Hematopoietic multipotent progenitor cell treated with erythropoietin and hydrocortisone succinate and interleukin-3 and kit ligand, for 6 days (in vitro differentiated cells): ENCODE measurements around the gene SPIRE1.
A peak's percentile ranks its signal among the peaks of the same experiment; 100 is the strongest.

Source experiments
- DNase-seq: peaks from one replicate; pipeline ENCODE4 v3.0.0-alpha.2; 2015

Gene SPIRE1

DNA sequence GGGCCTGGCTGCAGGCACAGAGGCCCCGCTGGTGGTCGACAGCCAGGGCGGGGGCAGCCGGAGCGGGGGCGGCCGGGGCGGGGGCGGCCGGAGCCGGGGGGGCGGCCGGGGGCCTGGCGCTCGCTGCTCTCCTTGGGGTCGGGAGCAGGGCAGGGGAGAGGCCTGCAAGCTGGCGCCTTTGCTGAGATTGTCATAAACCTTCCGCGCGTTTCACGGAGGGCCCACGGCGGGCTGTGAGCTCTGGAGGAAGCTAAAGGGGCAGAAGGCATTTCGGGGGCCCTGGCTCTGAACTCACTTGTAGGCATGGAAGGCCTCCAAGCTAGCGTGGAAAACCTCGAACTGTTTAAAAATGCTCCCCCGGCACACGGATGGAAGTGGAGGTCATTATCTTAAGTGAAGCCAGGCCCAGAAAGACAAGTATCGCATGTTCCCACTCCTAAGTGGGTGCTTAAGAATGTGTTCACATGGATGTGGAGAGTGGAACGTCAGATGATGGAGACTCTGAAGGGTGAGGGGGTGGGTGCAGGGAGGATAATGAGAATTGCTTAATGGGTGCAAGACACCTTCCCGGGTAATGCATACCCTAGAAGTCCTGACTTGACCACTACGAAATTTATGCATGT is 249.5 kb downstream of the SPIRE1 start:
- DNase-seq, result no peak

DNA sequence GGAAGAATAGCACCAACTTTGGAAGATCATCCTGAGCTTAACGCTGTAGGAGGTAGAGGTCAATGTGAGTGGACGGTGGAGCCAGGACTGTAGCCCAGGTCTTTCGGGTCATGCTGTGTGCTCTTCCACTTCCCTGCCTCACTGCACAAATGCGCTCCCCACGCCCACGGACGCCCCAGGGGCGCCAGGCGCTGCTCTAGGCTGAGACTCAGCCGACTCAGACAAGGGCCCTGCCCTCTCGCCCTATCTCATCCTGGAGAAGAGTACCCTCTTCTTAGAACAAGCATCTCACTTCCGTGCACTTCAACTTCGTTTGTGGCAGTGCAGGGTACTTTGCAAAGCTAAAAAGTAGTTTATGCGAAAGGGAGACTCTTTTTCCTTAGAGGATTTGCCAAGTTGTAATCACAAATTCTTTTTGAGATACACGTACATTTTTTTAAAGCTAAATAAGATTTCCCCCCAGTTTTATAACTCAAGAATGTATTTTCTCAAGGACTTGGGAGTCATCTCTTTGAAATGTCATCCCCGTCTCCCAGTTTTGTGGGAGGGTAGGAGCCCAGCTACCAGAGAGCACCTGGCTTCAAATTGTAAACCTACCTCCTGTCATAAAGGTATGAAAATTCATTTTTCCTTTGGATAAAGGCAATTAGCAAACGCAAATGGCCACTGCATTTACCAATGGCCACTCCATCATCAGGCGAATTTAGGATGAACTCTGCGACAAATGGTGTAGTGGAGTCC is 251.4 kb downstream of the SPIRE1 start:
- DNase-seq, result no peak

DNA sequence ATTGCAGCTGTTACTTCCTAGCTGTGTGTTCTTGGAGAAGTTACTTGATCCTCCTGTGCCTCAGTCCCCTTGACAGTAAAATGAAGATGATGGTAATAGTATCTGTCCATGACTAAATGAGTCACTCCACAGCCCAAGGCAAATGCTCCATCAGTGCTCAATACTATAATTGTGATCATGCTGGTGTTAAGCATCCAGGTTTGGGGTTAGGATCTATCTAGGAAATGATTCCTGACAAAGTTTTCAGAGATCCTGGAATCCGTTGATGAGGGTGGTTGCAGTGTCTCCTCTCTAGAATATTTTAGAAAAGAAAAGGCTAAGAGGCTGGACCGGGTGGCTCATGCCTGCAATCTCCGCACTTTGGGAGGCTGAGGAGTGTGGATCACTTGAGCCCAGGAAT is 252.8 kb downstream of the SPIRE1 start:
- DNase-seq, result no peak

DNA sequence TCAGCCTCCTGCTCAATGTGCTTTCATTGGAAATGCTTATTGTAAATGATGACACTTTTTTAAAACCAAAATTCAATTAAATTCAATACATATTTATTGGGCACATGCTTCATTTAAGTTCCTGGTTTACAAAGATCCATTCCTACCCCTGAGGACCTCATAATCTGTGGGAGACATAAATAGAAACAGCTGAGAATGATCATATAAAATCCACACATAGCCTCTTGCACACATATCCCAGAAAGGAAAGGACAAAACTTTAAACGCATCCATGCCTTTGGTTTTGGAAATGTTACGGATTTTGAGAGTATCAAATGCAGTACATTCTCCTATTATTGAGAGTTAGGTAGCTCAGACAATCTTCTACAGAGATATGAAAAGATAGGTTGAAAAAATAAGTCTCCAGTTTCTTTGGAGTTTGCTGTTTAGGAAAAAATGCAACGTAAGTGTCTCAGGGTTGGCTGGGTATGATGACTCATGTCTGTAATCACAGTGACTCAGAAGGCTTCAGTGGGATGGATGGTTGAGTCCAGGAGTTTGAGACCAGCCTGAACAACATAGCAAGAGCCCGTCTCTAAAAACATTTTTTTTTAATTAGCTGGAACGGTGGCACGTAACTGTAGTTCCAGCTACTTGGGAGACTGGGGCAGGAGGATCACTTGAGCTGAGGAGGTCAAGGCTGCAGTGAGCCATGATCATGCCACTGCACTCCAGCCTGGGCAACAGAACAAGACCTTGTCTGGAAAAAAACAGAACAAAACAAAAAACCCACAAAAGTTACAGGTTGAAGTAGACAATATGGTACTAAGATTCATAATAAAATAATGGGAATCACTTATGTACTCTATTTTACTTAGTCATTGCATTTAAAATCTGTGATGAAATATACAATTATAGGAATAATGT is 254.1 kb downstream of the SPIRE1 start:
- peak; percentile 41 for DNase-seq

DNA sequence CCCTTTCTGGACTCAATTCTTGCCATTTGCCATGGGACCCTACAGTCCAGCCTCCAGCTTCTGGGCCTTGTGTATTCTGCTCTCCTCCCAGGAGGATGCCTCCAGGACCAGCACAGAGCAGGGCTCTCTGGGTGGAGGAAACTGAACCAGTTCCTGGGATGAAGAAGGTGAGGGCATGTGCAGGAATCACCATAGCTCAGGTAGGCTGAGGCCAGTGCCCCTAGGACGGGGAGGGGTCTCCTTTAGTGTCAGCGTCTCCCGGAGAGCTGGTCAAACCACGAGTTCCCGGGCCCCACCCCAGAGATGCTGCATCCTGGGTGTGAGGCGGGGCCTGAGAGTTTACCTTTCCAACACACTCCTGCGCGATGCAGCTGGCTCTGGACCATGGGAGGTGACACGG is 256.0 kb downstream of the SPIRE1 start:
- DNase-seq, result no peak

DNA sequence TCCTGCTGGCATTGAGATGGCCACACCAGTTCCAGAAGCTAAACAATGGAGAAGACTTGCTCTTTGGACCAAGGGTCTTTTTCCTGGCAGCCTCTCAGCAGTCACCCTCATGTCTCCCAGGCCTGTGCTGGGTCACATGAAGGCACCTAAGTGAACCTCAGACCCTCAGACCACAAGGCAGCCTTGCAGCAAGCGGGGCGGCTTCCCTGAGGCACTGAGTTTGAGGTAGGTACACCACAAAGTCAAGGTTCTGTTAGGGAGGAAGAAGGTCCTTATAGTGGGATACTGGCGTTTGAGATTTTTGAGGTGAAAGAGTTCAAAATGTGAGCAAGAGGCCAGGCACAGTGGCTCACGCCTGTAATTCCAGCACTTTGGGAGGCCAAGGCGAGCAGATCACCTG is 258.7 kb downstream of the SPIRE1 start:
- DNase-seq, result no peak

DNA sequence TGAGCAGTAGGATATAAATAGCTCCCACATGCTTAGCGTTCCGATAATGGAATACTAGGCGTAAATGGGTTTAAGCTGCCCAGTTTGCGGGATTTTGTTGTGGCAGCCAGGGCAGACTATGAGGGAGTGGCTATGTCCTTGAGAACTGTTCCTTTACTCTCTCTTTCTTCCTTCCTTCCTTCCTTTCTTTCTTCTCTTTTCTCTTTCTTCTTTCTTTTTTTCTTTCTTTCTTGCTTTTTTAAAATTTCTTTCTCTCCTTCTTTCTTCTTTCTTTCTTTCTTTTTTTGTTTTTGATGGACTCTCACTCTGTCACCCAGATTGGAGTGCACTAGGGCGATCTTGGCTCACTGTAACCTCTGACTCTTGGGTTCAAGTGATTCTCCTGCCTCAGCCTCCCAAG is 259.3 kb downstream of the SPIRE1 start:
- no peak for DNase-seq

DNA sequence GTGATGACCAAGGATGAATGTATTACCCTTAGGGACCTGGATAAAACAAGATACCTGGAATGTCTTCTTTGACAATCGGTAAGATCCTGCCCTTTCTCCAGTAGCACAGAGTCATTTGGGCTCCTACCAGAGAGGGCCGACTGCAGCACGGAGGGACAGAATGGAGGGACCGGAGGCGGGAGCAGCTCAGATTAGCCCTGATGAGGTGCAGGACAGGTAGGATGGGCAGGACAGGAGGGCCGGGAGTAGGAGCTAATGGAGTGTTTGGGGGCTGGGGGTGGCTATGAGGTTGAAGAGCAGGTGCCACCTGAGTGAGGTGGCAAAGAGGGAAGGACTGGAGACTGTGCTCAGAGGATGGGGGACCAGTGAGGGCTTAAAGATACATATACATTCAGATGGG is 260.1 kb downstream of the SPIRE1 start:
- no peak for DNase-seq

DNA sequence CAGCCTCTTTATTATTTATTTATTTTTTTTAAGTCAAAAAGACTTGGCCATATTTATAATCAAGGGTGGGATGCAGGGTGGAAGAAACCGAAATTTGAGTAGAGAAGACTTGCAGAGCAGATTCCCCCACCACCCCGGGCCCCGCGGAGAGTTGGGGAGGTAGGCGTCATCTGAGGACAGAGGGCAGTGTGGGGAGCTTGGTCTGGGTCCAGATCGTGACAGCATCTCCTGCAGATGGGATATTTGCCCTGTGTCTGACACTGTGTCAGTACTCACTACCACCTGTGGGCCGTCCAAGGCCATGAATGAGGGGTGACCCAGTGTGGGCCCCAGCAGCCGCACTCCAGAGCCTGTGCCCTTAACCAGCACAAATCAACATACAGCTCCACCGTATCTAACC is 260.7 kb downstream of the SPIRE1 start:
- no peak for DNase-seq
